Upper lobe of left lung (tissue), 6 donors: ENCODE measurements around the gene C1orf21. TPM values are rescaled to one million over a fixed set of nuclear protein-coding genes. Genes with fewer than 3 reads are reported as not detected.

Experiments used
- ATAC-seq, 2 donors: fragments of 200-7000 bp; cut with Tn5 transposase; one replicate each; pipeline ENCODE4 v1.9.1; 2022; ENCODE audit warnings: mild to moderate bottlenecking in 2 of 2, moderate library complexity in 2 of 2; ENCODE audit not compliant: low FRiP score in 2 of 2
- DNase-seq, 2 donors: peaks; one replicate each; pipeline ENCODE4 v3.0.0-alpha.2; 2019 to 2020
- H3K27ac ChIP-seq, 4 donors: fragments of 200-600 bp; sonication (generic); one replicate each; pipeline ENCODE4 v1.5.1; 2016 to 2019
- H3K27me3 ChIP-seq, 4 donors: fragments of 200-600 bp; sonication (generic); one replicate each; pipeline ENCODE4 v1.5.1; 2017 to 2019
- H3K36me3 ChIP-seq, 4 donors: fragments of 200-600 bp; sonication (generic); one replicate each; pipeline ENCODE4 v1.5.1; 2016 to 2019
- H3K4me1 ChIP-seq, 4 donors: fragments of 200-600 bp; sonication (generic); one replicate each; pipeline ENCODE4 v1.5.1; 2018 to 2019
- H3K4me3 ChIP-seq, 4 donors: fragments of 200-600 bp; sonication (generic); one replicate each; pipeline ENCODE4 v1.5.1; 2017 to 2019; ENCODE audit warnings: mild to moderate bottlenecking in 2 of 4, moderate library complexity in 1 of 4
- H3K9me3 ChIP-seq, 4 donors: fragments of 200-600 bp; sonication (generic); one replicate each; pipeline ENCODE4 v1.5.1; 2018 to 2019
- EP300 ChIP-seq, 4 donors: sonication (generic); formaldehyde crosslinking; IDR thresholded peaks; one replicate each; pipeline ENCODE4 v1.5.1; 2017; ENCODE audit warnings: antibody characterized with exemption in 4 of 4, control low read depth in 2 of 4
- POLR2A ChIP-seq, 4 donors: fragments of 450-650 bp; IDR thresholded peaks; one replicate each; pipeline ENCODE4 v1.5.1; 2016 to 2017; ENCODE audit warnings: antibody characterized with exemption in 4 of 4, mild to moderate bottlenecking in 2 of 4
- POLR2AphosphoS5 ChIP-seq, 2 donors: sonication (generic); formaldehyde crosslinking; IDR thresholded peaks; one replicate each; pipeline ENCODE4 v1.5.1; 2017; ENCODE audit warnings: antibody characterized with exemption in 2 of 2
- WGBS, 2 donors: methylation state at CpG; one replicate each; pipeline ENCODE4 v1.1.5; 2017 to 2018; 5-methylcytosine and 5-hydroxymethylcytosine counted together
- total RNA-seq, 6 donors: library from RNA; depleted of rRNA in 4 of 6; stranded (reverse); fragments of >200 nt in 4 of 6; gene quantifications; one replicate each; pipeline versions ENCODE4 v1.1.0 to v1.2.1, GENCODE V29; 2016 to 2021
- TF ChIP-seq, protein P1 (sequence below), 6 experiments: fragments of 450-650 bp in 4 of 6; fragments of 200-600 bp in 2 of 6; sonication (generic) in 2 of 6; IDR thresholded peaks; one replicate each; pipeline ENCODE4 v1.5.1; 2016 to 2019; ENCODE audit warnings: antibody characterized with exemption in 6 of 6
- donor health status: DM: no; HTN: no; CAD: no; lungs with moderate emphysema.
- donor health status: DM: no; HTN: yes; CAD: no; lungs with severe emphysema.

Gene C1orf21
- total RNA-seq, 6 donors from 2014 or later, result 21.4 to 110 (median 49.2) TPM

GRCh38 chr1:184352776-184353175 is 34.1 kb upstream of the C1orf21 start:
- no peak for ATAC-seq

GRCh38 chr1:184354719-184355118 is 32.1 kb upstream of the C1orf21 start:
- no peak for DNase-seq
- 94 to 96% methylated on average over 2 of the region's 2 CpGs for WGBS, 2 donors
- Histone ChIP-seq H3K36me3 (no peaks in the 10 kb centered on the region), H3K4me3 (no peak overlapping the region), H3K27ac (no peak overlapping the region), H3K4me1 (no peaks in the 10 kb centered on the region), H3K27me3 (no peaks in the 10 kb centered on the region), H3K9me3 (no peaks in the 10 kb centered on the region)
- TF ChIP-seq, protein P1, sequence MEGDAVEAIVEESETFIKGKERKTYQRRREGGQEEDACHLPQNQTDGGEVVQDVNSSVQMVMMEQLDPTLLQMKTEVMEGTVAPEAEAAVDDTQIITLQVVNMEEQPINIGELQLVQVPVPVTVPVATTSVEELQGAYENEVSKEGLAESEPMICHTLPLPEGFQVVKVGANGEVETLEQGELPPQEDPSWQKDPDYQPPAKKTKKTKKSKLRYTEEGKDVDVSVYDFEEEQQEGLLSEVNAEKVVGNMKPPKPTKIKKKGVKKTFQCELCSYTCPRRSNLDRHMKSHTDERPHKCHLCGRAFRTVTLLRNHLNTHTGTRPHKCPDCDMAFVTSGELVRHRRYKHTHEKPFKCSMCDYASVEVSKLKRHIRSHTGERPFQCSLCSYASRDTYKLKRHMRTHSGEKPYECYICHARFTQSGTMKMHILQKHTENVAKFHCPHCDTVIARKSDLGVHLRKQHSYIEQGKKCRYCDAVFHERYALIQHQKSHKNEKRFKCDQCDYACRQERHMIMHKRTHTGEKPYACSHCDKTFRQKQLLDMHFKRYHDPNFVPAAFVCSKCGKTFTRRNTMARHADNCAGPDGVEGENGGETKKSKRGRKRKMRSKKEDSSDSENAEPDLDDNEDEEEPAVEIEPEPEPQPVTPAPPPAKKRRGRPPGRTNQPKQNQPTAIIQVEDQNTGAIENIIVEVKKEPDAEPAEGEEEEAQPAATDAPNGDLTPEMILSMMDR (IDR thresholded peaks at IDR 0.05), result no peak
- no peak for TF ChIP-seq POLR2AphosphoS5 (IDR thresholded peaks at IDR 0.05)
- no peak for TF ChIP-seq EP300 (IDR thresholded peaks at IDR 0.05)
- no peak for TF ChIP-seq POLR2A (IDR thresholded peaks at IDR 0.05)
- no peak for ATAC-seq

More at GRCh38 chr1:184352776-184353175, 34.1 kb upstream of the C1orf21 start:
- H3K4me1 ChIP-seq, result no peaks in the 10 kb centered on the region
- WGBS, 2 donors, result 86 to 92% methylated on average over 1 of the region's 1 CpG
- H3K36me3 ChIP-seq, result no peaks in the 10 kb centered on the region
- no peak overlapping the region for H3K4me3 ChIP-seq
- DNase-seq, result no peak
- no peak for TF ChIP-seq POLR2A (IDR thresholded peaks at IDR 0.05)
- TF ChIP-seq EP300 (IDR thresholded peaks at IDR 0.05), result no peak
- TF ChIP-seq, protein P1 (IDR thresholded peaks at IDR 0.05), result no peak
- TF ChIP-seq POLR2AphosphoS5 (IDR thresholded peaks at IDR 0.05), result no peak
- H3K27ac ChIP-seq, result no peak overlapping the region
- H3K27me3 ChIP-seq, result no peaks in the 10 kb centered on the region
- no peaks in the 10 kb centered on the region for H3K9me3 ChIP-seq

DNA sequence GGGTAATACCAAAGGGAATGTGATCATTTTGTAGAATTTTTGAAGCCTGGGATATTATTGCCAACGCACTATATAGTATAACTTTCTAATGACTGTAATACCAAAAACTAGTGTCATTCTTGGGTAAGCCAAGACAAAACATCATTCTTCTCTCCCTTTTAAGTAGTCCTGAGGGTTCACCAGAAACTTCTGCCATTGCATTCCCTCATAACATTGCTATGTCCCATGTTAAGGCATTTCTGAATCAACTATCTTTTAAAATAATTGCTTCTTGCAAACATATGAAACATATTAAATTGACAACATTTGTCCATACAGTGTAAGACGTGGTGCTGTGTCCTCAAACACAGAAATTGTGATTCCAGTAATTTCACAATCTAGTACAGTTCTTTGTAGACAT is 29.9 kb upstream of the C1orf21 start:
- WGBS, 2 donors, result 80 to 94% methylated on average over 2 of the region's 2 CpGs
- Histone ChIP-seq H3K27me3 (no peaks in the 10 kb centered on the region), H3K9me3 (no peaks in the 10 kb centered on the region), H3K4me3 (no peak overlapping the region), H3K27ac (no peak overlapping the region), H3K36me3 (no peaks in the 10 kb centered on the region), H3K4me1 (no peaks in the 10 kb centered on the region)
- DNase-seq (no peak), ATAC-seq (peak in 1 of 2 donors; percentile 32)
- TF ChIP-seq EP300 (IDR thresholded peaks at IDR 0.05) (no peak), POLR2A (IDR thresholded peaks at IDR 0.05) (no peak), POLR2AphosphoS5 (IDR thresholded peaks at IDR 0.05) (no peak)
- TF ChIP-seq, protein P1 (IDR thresholded peaks at IDR 0.05), result no peak

DNA sequence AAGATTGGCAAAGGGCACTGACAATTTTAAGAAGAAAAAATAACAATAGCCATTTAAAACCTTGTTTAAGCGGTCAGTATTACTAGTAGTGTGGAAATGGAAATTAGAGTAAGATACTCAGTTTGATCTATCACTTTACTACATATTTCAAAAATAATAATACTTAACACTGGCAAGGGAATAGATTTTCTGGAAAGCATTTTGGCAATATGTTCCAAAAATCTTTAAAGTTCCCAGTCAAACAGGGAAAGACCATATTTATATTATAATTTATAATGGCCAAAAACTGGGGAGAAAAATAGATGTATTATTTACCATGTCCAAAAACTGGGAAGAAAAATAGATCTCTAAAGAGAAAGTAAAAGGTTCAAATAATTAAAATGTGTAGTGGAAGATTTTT is 28.6 kb upstream of the C1orf21 start:
- no peaks in the 10 kb centered on the region for H3K4me1 ChIP-seq
- H3K4me3 ChIP-seq, result no peak overlapping the region
- H3K27ac ChIP-seq, result no peak overlapping the region
- H3K27me3 ChIP-seq, result no peaks in the 10 kb centered on the region
- no peaks in the 10 kb centered on the region for H3K36me3 ChIP-seq
- 93 to 97% methylated on average over 1 of the region's 1 CpG for WGBS, 2 donors
- ATAC-seq, result no peak
- no peak for DNase-seq
- H3K9me3 ChIP-seq, result no peaks in the 10 kb centered on the region
- TF ChIP-seq, protein P1 (IDR thresholded peaks at IDR 0.05), result no peak
- TF ChIP-seq POLR2AphosphoS5 (IDR thresholded peaks at IDR 0.05) (no peak), POLR2A (IDR thresholded peaks at IDR 0.05) (no peak), EP300 (IDR thresholded peaks at IDR 0.05) (no peak)

GRCh38 chr1:184359909-184360308 is 26.9 kb upstream of the C1orf21 start:
- WGBS, 2 donors, result 83 to 92% methylated on average over 3 of the region's 3 CpGs

More at GRCh38 chr1:184359909-184360308, 26.9 kb upstream of the C1orf21 start:
- Histone ChIP-seq H3K4me1 (no peaks in the 10 kb centered on the region), H3K27me3 (no peaks in the 10 kb centered on the region), H3K36me3 (no peaks in the 10 kb centered on the region), H3K9me3 (no peaks in the 10 kb centered on the region), H3K27ac (no peak overlapping the region), H3K4me3 (no peak overlapping the region)
- TF ChIP-seq EP300 (IDR thresholded peaks at IDR 0.05) (no peak), POLR2A (IDR thresholded peaks at IDR 0.05) (no peak), POLR2AphosphoS5 (IDR thresholded peaks at IDR 0.05) (no peak)
- TF ChIP-seq, protein P1 (IDR thresholded peaks at IDR 0.05), result no peak
- DNase-seq (no peak), ATAC-seq (no peak)
